ENCODE data around the gene TNFRSF1B. TPM values are rescaled to one million over a fixed set of nuclear protein-coding genes. Genes with fewer than 3 reads are reported as not detected.

TNFRSF1B gene
- total and polyA plus RNA-seq, 2 of the 8 experiments (the other 6 are each of a cell fraction or from before 2014, with no cell fraction given): 1.7 to 2.9 TPM

DNA sequence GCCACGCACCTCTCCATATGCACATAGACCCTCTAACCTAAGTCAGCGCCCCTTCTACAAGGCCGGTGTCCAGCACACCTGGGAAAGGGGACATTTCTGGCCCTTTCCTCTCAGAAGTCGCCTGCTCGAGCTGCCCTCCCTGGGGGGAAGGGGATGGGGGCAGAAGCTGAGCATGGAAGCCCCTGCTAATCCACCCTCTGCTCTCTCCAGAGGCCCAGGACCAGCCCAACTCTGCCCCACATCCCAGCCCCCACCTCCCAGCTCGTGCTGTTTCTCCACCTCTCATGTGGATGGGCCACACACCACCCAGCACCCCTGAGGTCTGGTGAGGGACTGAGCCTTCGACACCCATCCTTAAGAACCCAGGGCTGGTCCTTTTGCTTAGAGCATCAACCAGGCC, 14.8 kb downstream of the TNFRSF1B start (continued):
- TF ChIP-seq TAF7 (optimal IDR thresholded peaks at IDR 0.05; ENCODE audit: borderline replicate concordance, low read depth, low read length) (no peak), BACH1 (IDR thresholded peaks at IDR 0.05; ENCODE audit: low read length) (no peak), EZH2 (IDR thresholded peaks at IDR 0.05; ENCODE audit: low read depth, low read length, severe bottlenecking) (no peak), PHF8 (conservative IDR thresholded peaks at IDR 0.05; ENCODE audit: low read depth, low read length) (no peak), JUND (IDR thresholded peaks at IDR 0.05; ENCODE audit: low read length) (no peak)

All from H1 (cell line).